CD4-positive, alpha-beta T cell treated with Interleukin-2 at 100 ng/mL for 4 hours (primary cell): ENCODE data around the gene FBXW8.

Source experiments
- DNase-seq: peaks from one replicate; pipeline ENCODE4 v3.0.0-alpha.2; 2020; ENCODE audit warnings: low spot score

The FBXW8 gene

DNA sequence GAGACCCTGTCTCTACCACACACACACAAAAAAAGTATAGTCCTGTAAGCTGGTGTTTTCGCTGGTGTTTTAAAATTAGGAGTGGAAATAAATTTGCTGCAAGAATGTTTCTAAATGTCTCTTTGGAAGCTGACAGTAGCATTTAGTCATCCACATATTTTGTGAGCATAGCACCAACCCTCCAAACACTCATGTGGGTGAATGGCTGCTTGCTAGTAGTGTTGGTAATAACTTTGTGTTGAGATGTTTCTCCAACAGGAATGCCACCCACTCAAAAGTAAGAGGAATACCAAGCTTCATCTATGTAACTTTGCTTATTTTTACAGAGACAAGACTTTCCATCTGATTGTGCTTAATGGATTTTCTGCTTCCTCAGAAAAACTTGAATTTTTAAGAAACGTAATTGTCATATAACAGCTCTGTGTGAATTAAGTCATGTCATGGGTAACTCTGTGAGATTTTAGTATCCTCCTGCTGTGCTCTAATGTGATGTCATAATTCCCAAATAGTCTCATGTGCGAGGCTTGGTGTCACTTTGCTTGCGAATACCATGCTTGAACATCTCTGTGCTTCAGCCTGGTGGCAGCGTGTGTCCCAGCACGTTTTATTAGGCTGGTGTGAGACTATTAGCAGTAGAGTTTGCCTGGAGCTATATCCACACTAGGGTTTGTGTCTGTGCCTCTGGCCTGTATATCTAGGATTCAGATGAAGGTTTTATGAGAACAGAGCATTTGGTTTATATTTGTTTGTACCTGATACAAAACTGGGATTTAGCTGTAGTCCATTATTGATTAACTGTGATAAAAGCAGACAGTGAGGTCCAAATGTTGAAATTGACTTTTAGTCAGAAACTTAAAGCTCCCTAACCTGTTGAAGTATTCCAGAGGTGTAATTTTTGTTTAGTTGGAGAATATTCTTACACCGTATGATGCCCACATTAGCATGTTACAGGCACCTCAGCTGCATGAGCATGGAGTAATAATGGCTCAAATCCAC is 80.5 kb downstream of the FBXW8 start:
- DNase-seq = no peak

DNA sequence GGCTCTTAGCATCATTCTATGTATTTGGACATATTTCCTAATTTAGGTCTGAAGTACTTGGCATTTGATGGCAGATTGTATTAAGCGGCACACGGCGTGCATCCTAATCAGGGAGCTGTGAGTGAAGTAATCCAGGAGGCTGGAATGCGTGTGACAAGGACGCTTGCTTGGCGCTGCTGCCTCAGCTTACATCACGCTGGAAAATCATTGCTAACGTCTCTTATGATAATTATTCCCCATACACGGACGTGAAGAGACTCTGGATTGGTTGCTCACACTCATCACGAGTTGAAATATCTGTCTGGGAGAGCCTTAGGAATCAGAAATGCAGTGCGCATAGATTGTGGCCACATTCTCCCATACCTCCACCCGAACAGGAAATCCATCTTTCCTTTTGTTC is 85.3 kb downstream of the FBXW8 start:
- DNase-seq = no peak

GRCh38 chr12:116996621-116997020 is 85.9 kb downstream of the FBXW8 start:
- DNase-seq = no peak

GRCh38 chr12:116999066-116999465 is 88.3 kb downstream of the FBXW8 start:
- no peak for DNase-seq

GRCh38 chr12:117000316-117000715 is 89.6 kb downstream of the FBXW8 start:
- no peak for DNase-seq

GRCh38 chr12:117002051-117002817 is 91.5 kb downstream of the FBXW8 start:
- no peak for DNase-seq

- DNase-seq = no peak
Measured at GRCh38 chr12:117003883-117004404, 93.2 kb downstream of the FBXW8 start.

GRCh38 chr12:117005417-117006046 is 94.8 kb downstream of the FBXW8 start:
- DNase-seq = no peak

GRCh38 chr12:117006333-117006732 is 95.6 kb downstream of the FBXW8 start:
- no peak for DNase-seq

- DNase-seq = no peak
Measured at GRCh38 chr12:117007577-117007976, 96.8 kb downstream of the FBXW8 start.

- no peak for DNase-seq
Measured at GRCh38 chr12:117009759-117010158, 99.0 kb downstream of the FBXW8 start.

DNA sequence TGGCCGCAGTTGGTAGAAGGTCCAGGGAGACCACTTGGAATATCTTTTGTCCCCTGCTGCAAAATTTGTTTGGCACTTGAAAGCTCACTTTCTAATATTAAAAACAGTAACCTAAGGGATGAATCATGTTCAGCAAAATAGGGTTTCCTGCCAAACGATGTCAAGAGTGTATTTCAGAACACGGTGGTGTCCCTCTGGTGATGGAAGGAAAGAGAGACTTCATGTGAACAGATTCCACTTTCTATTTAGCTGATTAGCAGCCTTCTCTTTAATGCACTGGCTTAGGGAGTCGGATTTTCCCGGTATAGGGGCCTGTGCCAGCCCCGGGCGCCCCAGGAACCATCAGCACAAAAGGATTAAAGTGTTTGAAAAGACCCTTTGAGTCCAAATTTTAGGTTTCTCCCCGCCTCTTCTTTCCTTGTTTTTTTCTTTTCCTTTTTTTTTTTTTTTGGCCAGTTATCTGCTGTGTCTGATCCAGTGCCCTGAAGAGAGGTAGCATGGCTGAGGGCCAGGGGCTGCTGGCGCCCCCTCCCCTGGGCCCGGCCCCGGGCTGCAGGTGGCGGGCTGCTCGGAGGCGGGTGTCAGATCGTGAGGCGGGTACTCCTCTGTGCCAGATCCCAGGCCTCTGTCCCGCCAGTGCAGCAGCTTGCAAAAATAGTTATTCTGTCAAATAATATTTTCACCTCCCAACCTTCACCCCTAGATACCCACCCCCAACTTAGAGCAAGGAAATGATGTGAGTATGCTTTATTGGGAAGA is 100.1 kb downstream of the FBXW8 start:
- DNase-seq = no peak

- DNase-seq = no peak
Measured at GRCh38 chr12:117011988-117012805, 101.4 kb downstream of the FBXW8 start.

GRCh38 chr12:117013726-117014125 is 103.0 kb downstream of the FBXW8 start:
- no peak for DNase-seq

- DNase-seq = no peak
Measured at GRCh38 chr12:117014342-117014887, 103.7 kb downstream of the FBXW8 start.

GRCh38 chr12:117015811-117016210 is 105.1 kb downstream of the FBXW8 start:
- DNase-seq = no peak

GRCh38 chr12:117017807-117018206 is 107.1 kb downstream of the FBXW8 start:
- DNase-seq = no peak

DNA sequence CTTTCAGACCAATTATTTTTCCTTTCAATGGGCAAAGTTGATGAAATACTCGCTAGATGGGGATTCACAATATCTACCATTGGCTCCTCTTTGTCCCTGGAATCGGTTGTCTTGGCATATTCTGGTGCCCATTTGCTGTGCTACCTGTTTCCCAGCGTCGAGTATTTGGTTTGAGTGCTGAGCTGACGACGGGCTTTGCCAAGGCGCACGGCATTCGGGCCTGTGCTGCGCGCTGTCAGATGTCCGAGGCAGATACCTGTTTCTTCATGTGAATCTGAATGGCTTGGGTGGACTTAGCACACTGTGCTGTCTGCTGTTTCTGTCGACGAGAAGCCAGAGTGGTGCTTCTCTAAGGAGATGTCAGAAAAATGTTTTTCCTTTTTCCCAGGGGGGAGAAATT is 107.5 kb downstream of the FBXW8 start:
- DNase-seq = no peak

- DNase-seq = no peak
Measured at GRCh38 chr12:117018685-117019084, 107.9 kb downstream of the FBXW8 start.

DNA sequence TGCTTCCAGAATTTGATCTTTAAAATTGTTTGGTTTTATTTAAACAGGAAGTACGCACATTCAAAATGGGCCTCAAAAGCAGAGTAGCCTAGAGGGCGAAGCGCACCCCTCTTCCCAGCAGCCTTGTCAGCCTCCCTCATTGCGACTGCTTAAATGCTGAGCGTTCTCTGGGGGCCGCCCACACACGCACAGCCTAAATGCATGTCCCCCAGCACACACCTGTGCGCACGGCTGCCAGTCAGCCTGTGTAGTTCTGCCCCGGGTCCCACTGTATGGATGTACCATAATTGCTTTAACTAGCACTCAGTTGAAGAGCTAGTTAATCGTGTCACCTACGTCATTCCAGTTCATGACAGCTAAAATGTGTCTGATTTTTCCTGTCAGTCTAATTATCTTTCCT is 109.1 kb downstream of the FBXW8 start:
- DNase-seq = no peak
